Measurements from ENCODE around the gene NEO1.
"Not testable (repeated sequence)": the region's sequence is repeated elsewhere in the genome, so short reads cannot be mapped to it uniquely, and the experiment has no call there.

NEO1 gene

DNA sequence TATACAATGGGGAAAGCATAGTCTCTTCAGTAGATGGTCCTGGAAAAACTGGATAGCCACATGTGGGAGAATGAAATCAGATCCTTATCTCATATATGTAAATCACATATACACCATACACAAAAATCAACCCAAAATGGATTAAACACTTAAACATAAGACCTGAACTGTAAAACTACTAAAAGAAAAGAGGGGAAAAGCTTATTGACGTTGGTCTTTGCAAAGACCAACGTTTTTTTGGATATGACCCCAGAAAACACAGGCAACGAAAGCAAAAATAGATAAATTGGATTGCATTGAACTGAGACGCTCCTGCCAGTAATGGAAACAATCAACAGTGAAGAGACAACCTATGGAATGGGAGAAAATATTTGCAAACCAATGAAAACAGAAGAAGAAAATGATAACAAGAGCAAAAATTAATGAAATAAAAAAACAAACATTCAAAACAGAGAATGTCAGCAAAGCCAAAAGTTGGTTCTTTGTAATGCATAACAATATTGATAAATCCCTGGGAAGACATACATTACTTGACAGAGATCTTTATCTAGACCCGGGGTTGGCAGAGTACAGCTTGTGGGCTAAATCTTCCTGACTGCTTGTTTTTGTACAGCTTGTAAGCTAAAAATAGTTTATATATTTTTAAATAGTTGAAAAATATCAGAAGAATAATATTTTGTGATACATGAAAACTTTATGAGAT, 86.9 kb downstream of the NEO1 start:
- DNase-seq (ENCODE audit: low read depth in 1 of 2, low spot score in 1 of 2) = no peak

- no peak for DNase-seq (ENCODE audit: low read depth in 1 of 2, low spot score in 1 of 2)
These were observed 87.7 kb downstream of the NEO1 start for GRCh38 chr15:73139744-73140553.

- no peak for DNase-seq (ENCODE audit: low read depth in 1 of 2, low spot score in 1 of 2)
These were observed 89.1 kb downstream of the NEO1 start for GRCh38 chr15:73141216-73141900.

GRCh38 chr15:73142802-73143762, 90.8 kb downstream of the NEO1 start:
- no peak for DNase-seq (ENCODE audit: low read depth in 1 of 2, low spot score in 1 of 2)

DNA sequence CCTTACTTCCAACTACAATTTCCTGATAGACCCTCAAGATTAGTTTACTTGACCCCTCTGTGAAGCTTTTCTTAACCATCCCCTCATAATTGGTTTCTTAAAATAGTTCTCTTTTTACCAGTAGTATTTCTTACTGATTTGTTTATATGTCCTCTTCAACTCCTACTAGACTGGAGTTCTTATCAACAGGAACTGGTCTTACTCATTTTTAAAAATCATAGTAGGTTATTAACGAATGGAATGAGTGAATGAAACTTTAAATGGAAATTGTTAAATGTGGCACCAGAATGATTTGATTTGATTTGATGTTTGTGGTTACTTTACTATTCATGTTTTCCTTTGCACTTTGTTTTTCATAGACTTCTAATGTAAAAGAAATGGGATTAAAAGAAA, 91.5 kb downstream of the NEO1 start:
- no peak for DNase-seq (ENCODE audit: low read depth in 1 of 2, low spot score in 1 of 2)

- no peak for DNase-seq (ENCODE audit: low read depth in 1 of 2, low spot score in 1 of 2)
These were observed 94.2 kb downstream of the NEO1 start for GRCh38 chr15:73146419-73146818.

- DNase-seq (ENCODE audit: low read depth in 1 of 2, low spot score in 1 of 2) = no peak
These were observed 98.6 kb downstream of the NEO1 start for GRCh38 chr15:73150831-73151230.

DNA sequence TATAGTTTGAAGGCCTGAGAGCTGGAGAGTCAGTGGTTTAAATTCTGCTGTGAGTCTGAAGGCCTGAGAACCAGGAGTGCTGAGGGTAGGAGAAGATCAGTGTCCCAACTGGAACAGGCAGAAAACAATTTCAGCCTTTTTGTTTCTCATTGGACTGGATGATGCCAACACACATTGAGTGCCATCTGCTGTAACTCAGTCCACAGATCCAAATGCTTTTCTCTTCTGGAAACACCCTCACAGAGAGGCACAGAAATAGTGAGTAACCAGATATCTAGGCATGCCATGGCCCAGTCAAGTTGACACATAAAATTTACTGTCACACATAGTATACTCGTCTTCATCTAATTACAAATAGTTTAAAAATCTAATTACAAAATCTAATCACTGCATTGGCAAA, 100.8 kb downstream of the NEO1 start:
- no peak for DNase-seq (ENCODE audit: low read depth in 1 of 2, low spot score in 1 of 2)

- no peak for DNase-seq (ENCODE audit: low read depth in 1 of 2, low spot score in 1 of 2)
These were observed 101.2 kb downstream of the NEO1 start for GRCh38 chr15:73153447-73153846.

DNA sequence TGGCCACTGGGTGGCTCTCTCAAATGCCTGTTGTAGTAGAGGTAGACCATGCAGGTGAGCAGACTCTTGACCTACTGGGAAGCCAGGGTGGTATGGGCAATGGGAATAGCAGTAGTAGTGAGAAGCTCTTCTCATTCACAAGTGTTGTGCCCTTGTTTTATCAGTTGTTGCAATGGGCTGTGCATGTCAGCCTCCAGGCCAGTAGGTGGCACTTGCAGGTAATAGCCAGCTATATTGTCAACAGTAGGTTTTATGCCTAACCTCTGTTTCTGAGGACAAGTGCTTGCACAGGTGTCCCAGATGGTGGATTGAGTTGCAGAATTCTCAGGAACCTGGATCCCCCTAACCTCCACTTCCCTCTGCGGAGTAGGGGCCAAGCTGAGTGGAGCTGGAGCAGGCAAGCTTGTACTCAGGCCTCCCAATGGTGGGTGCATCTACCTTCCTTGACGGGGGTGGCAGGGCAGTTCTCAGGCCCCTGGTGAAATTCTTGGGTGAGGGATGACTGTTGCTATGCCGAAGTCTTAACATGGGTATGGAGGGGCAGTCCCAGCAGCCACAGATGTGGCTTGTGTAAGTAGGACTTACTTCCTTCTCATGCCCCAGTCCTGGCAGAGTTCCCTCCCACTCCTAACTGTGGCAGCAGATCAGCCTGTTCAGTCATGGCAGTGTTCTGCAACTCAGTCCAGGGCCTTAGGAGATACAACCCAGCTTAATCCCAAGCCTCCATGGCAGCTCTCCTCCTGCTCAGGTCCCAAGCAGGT, 104.3 kb downstream of the NEO1 start:
- DNase-seq (ENCODE audit: low read depth in 1 of 2, low spot score in 1 of 2) = no peak

GRCh38 chr15:73161546-73161945, 109.3 kb downstream of the NEO1 start:
- DNase-seq (ENCODE audit: low read depth in 1 of 2, low spot score in 1 of 2) = no peak

- DNase-seq (ENCODE audit: low read depth in 1 of 2, low spot score in 1 of 2) = no peak
These were observed 113.2 kb downstream of the NEO1 start for GRCh38 chr15:73165435-73165834.

DNA sequence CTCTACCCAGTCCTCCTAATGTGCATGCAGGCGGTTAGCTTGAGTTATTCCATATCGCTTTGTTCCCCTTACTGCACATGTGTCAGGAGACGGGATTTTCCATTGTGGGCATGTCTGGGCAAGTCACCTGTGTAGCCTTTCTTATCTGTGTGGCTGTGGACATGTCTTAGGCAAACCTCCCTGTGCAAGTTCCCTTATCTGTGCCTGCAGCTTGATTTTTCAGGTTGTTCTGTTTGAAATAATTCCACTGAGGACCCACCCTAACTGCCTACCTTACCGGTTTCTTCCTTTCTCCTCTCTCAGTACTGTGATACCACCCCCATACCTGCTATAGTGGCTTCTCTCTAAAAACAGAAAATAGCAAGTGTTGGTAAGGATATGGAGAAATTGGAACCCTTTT, 113.6 kb downstream of the NEO1 start:
- no peak for DNase-seq (ENCODE audit: low read depth in 1 of 2, low spot score in 1 of 2)

GRCh38 chr15:73166711-73167110, 114.4 kb downstream of the NEO1 start:
- not testable (repeated sequence) for DNase-seq (ENCODE audit: low read depth in 1 of 2, low spot score in 1 of 2)

DNA sequence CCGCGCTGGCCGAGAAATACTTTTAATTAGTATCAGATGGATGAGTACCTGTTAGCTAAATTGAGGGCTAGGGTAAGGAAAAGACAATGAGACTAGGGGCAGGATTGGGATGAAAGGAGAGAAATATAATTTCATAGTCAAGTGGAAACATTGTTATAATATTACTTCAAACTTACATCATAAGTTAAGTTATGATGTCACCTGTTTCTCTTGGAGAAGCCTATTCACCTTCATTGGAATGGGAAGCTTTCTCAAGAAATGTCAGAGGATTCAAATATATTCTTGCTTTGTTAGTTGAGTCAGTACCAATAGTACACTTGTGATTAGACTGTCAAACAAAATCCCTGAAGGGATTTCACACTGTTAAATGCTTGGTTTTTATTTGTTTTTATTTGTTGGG, 116.2 kb downstream of the NEO1 start:
- DNase-seq (ENCODE audit: low read depth in 1 of 2, low spot score in 1 of 2) = no peak

DNA sequence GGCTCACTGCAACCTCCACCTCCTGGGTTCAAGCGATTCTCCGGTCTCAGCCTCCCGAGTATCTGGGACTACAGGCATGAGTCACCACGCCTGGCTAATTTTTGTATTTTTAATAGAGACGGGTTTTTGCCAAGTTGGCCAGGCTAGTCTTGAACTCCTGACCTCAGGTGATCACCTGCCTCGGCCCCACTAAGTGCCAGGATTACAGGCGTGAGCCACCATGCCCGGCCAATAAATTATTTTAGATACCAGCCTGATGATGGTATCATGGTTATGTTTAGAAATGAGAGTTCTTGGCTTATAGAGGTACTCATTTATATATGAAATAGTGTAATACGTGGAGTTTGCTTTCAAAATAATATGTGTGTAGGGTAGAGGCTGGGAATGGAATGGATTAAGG, 119.4 kb downstream of the NEO1 start:
- DNase-seq (ENCODE audit: low read depth in 1 of 2, low spot score in 1 of 2) = no peak

- no peak for DNase-seq (ENCODE audit: low read depth in 1 of 2, low spot score in 1 of 2)
These were observed 120.2 kb downstream of the NEO1 start for GRCh38 chr15:73172508-73172907.

GRCh38 chr15:73174171-73174570, 121.9 kb downstream of the NEO1 start:
- no peak for DNase-seq (ENCODE audit: low read depth in 1 of 2, low spot score in 1 of 2)

DNA sequence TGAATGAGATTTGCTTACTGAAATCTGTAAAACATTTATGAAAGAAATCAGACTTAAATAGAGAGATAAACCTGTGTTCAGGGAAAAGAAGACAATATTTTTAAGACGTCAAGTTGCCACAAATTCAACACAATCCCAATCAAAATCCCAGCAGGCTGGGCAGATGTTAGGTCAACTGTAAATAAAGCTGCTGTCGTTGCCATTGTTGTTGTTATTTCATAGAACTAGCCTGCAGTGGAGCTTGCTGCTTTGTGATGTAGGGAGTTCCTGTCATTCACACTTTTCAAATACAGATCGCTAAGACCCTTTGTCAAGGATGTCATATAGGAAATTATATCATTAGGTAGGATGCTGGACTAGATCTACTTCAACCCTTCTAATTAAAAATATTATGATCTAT, 123.1 kb downstream of the NEO1 start:
- DNase-seq (ENCODE audit: low read depth in 1 of 2, low spot score in 1 of 2) = no peak

- DNase-seq (ENCODE audit: low read depth in 1 of 2, low spot score in 1 of 2) = no peak
These were observed 124.3 kb downstream of the NEO1 start for GRCh38 chr15:73176598-73176997.

Measured in stimulated activated CD4-positive, alpha-beta T cell treated with anti-CD3 and anti-CD28 coated beads, Interleukin-15, amount 100 ng/mL, for 1 hour (primary cell).